ENCODE results near the gene TMEM53. TPM values are rescaled to one million over a fixed set of nuclear protein-coding genes. Genes with fewer than 3 reads are reported as not detected.

TMEM53 gene
- total RNA-seq, 6 donors from 2014 or later: 10.7 to 46.1 (median 19.7) TPM

DNA sequence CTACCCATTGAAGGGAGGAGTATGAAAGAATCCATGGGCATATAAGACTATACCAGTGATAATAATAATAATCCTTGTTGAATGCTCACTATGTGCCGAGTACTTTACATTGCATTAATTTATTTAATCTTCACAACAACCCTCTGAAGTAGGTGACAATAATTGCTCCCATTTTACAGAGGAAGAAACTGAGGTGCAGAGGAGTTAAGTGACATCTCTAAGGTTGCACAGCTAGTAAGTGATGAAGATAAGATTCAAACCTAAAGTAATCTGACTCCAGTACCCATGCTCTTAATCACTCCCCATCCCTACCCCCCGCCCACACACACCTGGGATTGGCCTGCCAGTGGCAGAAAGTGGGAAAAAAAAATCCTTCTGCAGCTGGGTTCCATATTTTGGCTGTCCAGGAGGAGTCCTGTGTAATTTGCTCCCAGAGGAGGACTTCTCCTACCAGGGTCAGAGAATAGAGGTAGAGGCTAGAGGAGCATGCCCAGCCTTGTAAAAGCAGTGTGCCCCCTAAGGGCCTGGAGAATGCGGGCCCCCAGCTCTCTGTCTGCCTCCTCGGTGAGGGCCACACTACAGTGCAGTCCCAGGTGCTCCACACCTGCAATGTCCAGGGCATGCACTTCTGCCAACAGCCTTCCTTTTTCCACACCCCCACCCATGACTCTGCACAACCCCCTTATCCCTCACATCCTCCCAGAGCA lies 57.8 kb downstream of the TMEM53 start:
- Histone ChIP-seq H3K27ac (no peak overlapping the region), H3K36me3 (no peaks in the 10 kb centered on the region), H3K9me3 (no peaks in the 10 kb centered on the region), H3K4me3 (no peak overlapping the region), H3K27me3 (peaks cover 0 to 11% (median 2%) of the 10 kb centered on the region in 4 donors), H3K4me1 (peaks cover 5 to 7% (median 6%) of the 10 kb centered on the region in 4 donors)
- peak in 1 of 2 donors; percentile 4 for ATAC-seq (ENCODE audit: low FRiP score in 2 of 2)
- TF ChIP-seq EP300 (IDR thresholded peaks at IDR 0.05): no peak
- no peak for TF ChIP-seq POLR2AphosphoS5 (IDR thresholded peaks at IDR 0.05)
- TF ChIP-seq, protein P1, sequence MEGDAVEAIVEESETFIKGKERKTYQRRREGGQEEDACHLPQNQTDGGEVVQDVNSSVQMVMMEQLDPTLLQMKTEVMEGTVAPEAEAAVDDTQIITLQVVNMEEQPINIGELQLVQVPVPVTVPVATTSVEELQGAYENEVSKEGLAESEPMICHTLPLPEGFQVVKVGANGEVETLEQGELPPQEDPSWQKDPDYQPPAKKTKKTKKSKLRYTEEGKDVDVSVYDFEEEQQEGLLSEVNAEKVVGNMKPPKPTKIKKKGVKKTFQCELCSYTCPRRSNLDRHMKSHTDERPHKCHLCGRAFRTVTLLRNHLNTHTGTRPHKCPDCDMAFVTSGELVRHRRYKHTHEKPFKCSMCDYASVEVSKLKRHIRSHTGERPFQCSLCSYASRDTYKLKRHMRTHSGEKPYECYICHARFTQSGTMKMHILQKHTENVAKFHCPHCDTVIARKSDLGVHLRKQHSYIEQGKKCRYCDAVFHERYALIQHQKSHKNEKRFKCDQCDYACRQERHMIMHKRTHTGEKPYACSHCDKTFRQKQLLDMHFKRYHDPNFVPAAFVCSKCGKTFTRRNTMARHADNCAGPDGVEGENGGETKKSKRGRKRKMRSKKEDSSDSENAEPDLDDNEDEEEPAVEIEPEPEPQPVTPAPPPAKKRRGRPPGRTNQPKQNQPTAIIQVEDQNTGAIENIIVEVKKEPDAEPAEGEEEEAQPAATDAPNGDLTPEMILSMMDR (IDR thresholded peaks at IDR 0.05): no peak
- TF ChIP-seq POLR2A (IDR thresholded peaks at IDR 0.05): no peak
- no peak for DNase-seq
- WGBS, 2 donors: 77 to 93% methylated on average over 4 of the region's 4 CpGs

DNA sequence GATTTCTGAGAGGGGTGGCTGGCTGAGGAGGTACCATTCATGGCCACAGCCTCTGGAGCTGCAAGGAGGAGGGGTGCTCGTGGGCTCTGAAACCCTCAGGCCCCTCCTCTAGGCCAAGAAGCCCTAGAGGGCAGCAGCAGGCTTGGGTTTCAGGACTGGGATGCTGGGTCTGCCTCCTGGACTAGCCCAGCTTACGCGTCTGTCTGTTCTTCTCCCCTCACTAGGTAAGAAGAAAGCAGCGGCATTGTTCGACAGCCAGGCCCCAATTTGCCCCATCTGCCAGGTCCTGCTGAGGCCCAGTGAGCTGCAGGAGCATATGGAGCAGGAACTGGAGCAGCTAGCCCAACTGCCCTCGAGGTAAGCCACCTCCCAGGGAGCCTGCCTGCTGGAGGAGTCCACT lies 60.3 kb downstream of the TMEM53 start:
- H3K36me3 ChIP-seq: no peaks in the 10 kb centered on the region
- TF ChIP-seq POLR2A (IDR thresholded peaks at IDR 0.05) (no peak), EP300 (IDR thresholded peaks at IDR 0.05) (no peak), POLR2AphosphoS5 (IDR thresholded peaks at IDR 0.05) (no peak)
- TF ChIP-seq, protein P1 (IDR thresholded peaks at IDR 0.05): no peak
- DNase-seq: peak in 1 of 2 donors; percentile 25
- ATAC-seq (ENCODE audit: low FRiP score in 2 of 2): no peak
- H3K4me3 ChIP-seq: no peak overlapping the region
- peaks cover 0 to 11% (median 2%) of the 10 kb centered on the region in 4 donors for H3K27me3 ChIP-seq
- H3K9me3 ChIP-seq: no peaks in the 10 kb centered on the region
- peaks cover 5 to 7% (median 6%) of the 10 kb centered on the region in 4 donors for H3K4me1 ChIP-seq
- WGBS, 2 donors: 88 to 96% methylated on average over 3 to 6 of the region's 6 CpGs
- H3K27ac ChIP-seq: no peak overlapping the region

DNA sequence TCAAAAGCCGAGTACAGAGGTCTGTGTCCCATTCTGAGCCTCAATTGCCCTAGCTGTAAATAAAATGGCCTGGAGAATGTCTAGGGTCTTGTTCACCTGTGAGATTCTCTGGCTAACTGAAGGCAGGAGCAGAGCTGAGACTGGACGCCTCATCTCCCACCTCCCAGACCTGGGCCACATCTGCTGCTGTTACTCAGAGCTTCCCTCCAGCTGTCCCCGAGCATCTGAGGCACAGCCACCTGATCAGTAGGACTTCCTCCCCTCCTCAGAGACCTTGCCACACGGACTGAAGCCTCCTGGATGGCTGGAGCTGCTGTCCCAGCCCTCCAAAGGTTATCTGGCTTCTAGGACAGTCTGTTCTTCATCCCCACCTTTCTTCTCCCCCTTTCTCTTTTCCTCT lies 62.4 kb downstream of the TMEM53 start:
- Histone ChIP-seq H3K4me1 (peaks cover under 1 to 1% (median under 1%) of the 10 kb centered on the region in 4 donors), H3K9me3 (no peaks in the 10 kb centered on the region), H3K36me3 (no peaks in the 10 kb centered on the region), H3K27ac (no peak overlapping the region), H3K27me3 (peaks cover 0 to 4% (median 0%) of the 10 kb centered on the region in 4 donors), H3K4me3 (no peak overlapping the region)
- DNase-seq (no peak), ATAC-seq (ENCODE audit: low FRiP score in 2 of 2) (no peak)
- no peak for TF ChIP-seq POLR2AphosphoS5 (IDR thresholded peaks at IDR 0.05)
- no peak for TF ChIP-seq EP300 (IDR thresholded peaks at IDR 0.05)
- TF ChIP-seq POLR2A (IDR thresholded peaks at IDR 0.05): no peak
- TF ChIP-seq, protein P1 (IDR thresholded peaks at IDR 0.05): no peak
- WGBS, 2 donors: 73 to 76% methylated on average over 4 of the region's 4 CpGs

DNA sequence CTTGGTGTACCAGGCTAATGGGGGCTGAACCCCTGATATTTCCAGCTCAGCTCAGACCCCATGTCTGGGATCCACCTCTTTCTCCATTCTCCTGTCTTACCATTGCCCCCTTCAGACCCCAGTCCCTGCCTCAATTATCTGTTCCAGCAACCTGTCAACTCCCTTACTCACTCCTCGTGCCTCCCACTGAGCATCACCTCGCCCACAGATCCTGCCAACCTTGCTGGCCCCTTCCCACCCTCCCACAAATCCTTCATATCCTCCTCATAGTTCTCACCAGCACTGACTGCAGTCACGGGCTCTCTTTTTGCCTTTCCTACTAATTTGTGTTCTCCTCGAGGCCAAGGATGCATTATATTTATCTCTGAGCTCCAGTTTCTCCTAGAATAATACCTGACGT lies 62.9 kb downstream of the TMEM53 start:
- Histone ChIP-seq H3K36me3 (no peaks in the 10 kb centered on the region), H3K27ac (no peak overlapping the region), H3K4me3 (no peak overlapping the region), H3K4me1 (no peaks in the 10 kb centered on the region), H3K27me3 (peaks cover 0 to under 1% (median 0%) of the 10 kb centered on the region in 4 donors), H3K9me3 (no peaks in the 10 kb centered on the region)
- no peak for DNase-seq
- 74 to 80% methylated on average over 5 of the region's 5 CpGs for WGBS, 2 donors
- TF ChIP-seq POLR2AphosphoS5 (IDR thresholded peaks at IDR 0.05) (no peak), EP300 (IDR thresholded peaks at IDR 0.05) (no peak), POLR2A (IDR thresholded peaks at IDR 0.05) (no peak)
- TF ChIP-seq, protein P1 (IDR thresholded peaks at IDR 0.05): no peak
- ATAC-seq (ENCODE audit: low FRiP score in 2 of 2): no peak
